AG10803 (cell line): ENCODE data around the gene NKD2.

Source experiments
- DNase-seq: peaks from one replicate; pipeline ENCODE4 v3.0.0; 2010; ENCODE audit warnings: low read depth
- H3K4me3 ChIP-seq: 2 replicates; pipeline ENCODE4 v1.5.1; 2011; ENCODE audit warnings: mild to moderate bottlenecking, low read length, control low read depth
- CTCF ChIP-seq: conservative IDR thresholded peaks from 2 replicates; pipeline ENCODE4 v1.5.1; 2011; ENCODE audit warnings: mild to moderate bottlenecking, low read length, control low read depth, inconsistent platforms

The NKD2 gene

GRCh38 chr5:980001-980588, 28.5 kb upstream of the NKD2 start:
- peak; percentile 44 for DNase-seq
- peak overlapping the region; percentile 8; the same call in 1 of the 2 replicates for H3K4me3 ChIP-seq
- no peak for TF ChIP-seq CTCF

GRCh38 chr5:980966-981365, 27.6 kb upstream of the NKD2 start:
- H3K4me3 ChIP-seq, result no peak overlapping the region; the same call in 1 of the 2 replicates
- peak; percentile 55 for DNase-seq
- TF ChIP-seq CTCF, result no peak

GRCh38 chr5:981456-981855, 27.1 kb upstream of the NKD2 start:
- DNase-seq, result peak; percentile 20
- H3K4me3 ChIP-seq, result no peak overlapping the region
- TF ChIP-seq CTCF, result no peak

- TF ChIP-seq CTCF, result peak; percentile 23
- no peak for DNase-seq
- H3K4me3 ChIP-seq, result no peak overlapping the region
Measured at GRCh38 chr5:982377-983237, 26.0 kb upstream of the NKD2 start.

- DNase-seq, result no peak
- H3K4me3 ChIP-seq, result no peak overlapping the region
- TF ChIP-seq CTCF, result no peak
Measured at GRCh38 chr5:983238-983524, 25.4 kb upstream of the NKD2 start.

- H3K4me3 ChIP-seq, result no peak overlapping the region
- TF ChIP-seq CTCF, result no peak
- DNase-seq, result no peak
Measured at GRCh38 chr5:983568-983967, 25.0 kb upstream of the NKD2 start.

GRCh38 chr5:984774-985173, 23.8 kb upstream of the NKD2 start:
- H3K4me3 ChIP-seq, result no peak overlapping the region
- DNase-seq, result no peak
- TF ChIP-seq CTCF, result no peak
